GM10847 (cell line): ENCODE measurements around the gene XRCC2.

Experiments used
- POLR2A ChIP-seq: IDR thresholded peaks from 2 replicates; pipeline ENCODE4 v1.6.1; 2011; ENCODE audit not compliant: insufficient read length; ENCODE audit errors: extremely low read depth

Gene XRCC2

GRCh38 chr7:152633072-152633471, 42.9 kb downstream of the XRCC2 start:
- no peak for TF ChIP-seq POLR2A

- no peak for TF ChIP-seq POLR2A
Measured at GRCh38 chr7:152624228-152624627, 51.7 kb downstream of the XRCC2 start.

DNA sequence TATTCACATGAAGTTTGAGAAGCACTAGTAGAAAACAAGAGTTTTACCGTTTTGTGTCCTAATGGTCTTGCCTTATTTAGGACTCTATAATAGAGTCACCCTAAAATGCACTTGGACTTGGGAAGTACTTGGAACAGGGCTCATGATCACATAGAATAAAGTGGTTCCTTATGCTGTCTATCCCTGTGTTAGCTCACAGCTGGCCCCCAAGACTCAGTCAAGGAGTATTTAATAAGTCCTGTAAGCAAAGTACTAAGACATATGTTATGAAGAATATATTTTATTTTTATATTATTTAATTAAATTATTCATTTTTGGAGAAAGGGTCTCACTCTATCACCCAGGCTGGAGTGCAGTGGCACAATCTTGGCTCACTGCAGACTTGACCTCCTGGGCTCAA, 54.5 kb downstream of the XRCC2 start:
- no peak for TF ChIP-seq POLR2A

DNA sequence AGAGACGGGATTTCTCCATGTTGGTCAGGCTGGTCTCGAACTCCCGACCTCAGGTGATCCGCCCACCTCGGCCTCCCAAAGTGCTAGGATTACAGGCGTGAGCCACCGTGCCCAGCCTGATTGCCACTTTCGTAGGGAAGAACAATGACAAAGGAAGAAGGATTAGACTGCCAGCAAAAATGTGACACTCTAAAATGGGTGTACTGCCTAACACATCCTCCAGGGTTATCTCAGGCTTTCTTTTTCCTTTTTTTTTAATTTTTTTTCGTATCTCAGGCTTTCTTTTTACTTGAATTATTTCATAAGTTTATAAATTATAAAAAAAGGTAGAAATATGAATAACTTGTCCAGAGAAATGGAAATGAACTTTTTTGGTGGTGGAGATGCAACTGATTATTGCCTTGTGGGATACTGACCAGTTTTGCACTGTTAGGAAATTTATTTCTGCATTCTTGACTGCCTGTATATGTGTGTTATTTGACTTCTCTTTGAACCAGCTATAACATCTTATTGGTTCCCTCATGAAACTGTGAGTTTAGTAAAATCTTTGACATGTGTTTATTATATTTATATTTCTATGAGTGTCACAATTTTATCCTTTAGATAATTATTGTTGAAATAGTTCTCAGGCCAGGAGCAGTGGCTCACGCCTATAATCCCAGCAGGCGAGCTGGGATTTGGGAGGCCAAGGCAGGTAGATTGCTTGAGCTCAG, 56.8 kb downstream of the XRCC2 start:
- no peak for TF ChIP-seq POLR2A

DNA sequence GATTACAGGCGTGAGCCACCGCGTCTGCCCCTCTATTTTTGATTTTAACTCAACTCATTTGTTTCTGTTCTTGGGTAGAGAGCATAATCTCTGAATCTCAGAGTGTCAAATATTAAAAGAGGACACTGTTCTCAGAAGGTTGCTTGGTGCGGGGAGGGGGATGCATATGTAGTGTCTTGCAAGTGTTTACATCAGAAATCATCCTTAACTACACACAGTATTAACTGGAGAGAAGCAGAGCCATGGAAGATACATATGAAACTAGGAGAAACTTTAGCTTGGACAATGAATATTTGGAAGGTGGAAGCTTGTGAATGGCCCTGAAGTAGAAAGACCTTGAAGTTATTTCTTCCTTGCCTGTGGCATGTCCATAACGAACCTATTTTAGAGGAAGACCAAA, 57.5 kb downstream of the XRCC2 start:
- no peak for TF ChIP-seq POLR2A

GRCh38 chr7:152617056-152617455, 58.9 kb downstream of the XRCC2 start:
- no peak for TF ChIP-seq POLR2A

- no peak for TF ChIP-seq POLR2A
Measured at GRCh38 chr7:152615031-152615741, 60.8 kb downstream of the XRCC2 start.

GRCh38 chr7:152608656-152609055, 67.3 kb downstream of the XRCC2 start:
- TF ChIP-seq POLR2A, result no peak

DNA sequence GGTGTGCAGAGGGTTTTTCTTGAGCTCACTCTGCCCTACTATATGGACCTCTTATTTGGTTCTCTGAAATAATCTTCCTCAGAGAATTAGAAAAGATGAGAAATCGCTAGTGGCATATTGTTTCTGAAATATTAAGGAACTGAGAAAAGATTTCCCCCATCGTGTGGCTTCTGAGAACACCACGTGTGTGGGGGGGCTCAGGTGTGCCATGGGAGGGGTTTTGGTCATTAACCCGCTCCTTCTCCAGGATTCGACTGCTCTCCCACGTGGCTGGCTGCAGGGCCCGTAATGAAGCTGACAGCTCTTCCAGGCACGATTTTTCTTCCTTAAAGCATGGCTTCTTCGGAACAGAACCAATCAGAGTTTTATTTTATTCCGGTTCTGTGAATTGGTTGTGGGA, 67.7 kb downstream of the XRCC2 start:
- no peak for TF ChIP-seq POLR2A

DNA sequence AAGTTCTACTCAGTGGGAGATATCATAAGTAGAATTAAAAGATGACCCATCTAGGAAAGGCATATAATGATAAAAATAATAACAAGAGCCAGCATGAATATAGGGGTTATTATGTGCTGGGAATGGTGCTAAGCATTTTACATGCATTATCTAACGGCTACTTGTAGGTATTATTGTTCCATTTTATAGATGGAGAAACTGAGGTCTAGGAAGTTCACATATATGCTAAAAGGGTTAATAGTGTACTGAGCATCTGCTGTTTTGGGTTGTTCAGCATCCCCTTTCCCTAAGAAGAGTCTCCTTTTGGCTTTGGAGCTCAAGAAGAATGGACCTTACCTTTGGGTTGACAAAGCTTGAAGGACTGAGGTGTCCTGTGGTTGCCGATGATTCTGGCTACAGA, 68.9 kb downstream of the XRCC2 start:
- TF ChIP-seq POLR2A, result no peak

- no peak for TF ChIP-seq POLR2A
Measured at GRCh38 chr7:152602962-152603361, 73.0 kb downstream of the XRCC2 start.

- no peak for TF ChIP-seq POLR2A
Measured at GRCh38 chr7:152601305-152601798, 74.6 kb downstream of the XRCC2 start.

DNA sequence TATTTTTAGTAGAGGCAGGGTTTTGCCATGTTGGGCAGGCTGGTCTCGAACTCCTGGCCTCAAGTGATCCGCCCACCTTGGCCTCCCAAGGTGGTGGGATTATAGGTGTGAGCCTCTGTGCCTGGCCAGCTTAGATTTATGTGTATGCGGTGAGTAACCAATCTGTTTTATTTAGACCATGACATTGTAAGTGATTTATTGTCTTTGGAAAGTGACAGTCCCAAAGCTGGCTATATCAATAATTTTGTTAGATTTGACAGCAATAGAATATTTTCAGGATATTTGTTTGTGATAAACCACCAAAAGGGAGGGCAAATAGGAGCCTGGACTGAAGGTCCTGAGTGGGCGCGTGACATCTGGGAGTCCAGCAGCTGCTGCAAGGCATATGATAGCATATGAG, 75.7 kb downstream of the XRCC2 start:
- TF ChIP-seq POLR2A, result no peak

DNA sequence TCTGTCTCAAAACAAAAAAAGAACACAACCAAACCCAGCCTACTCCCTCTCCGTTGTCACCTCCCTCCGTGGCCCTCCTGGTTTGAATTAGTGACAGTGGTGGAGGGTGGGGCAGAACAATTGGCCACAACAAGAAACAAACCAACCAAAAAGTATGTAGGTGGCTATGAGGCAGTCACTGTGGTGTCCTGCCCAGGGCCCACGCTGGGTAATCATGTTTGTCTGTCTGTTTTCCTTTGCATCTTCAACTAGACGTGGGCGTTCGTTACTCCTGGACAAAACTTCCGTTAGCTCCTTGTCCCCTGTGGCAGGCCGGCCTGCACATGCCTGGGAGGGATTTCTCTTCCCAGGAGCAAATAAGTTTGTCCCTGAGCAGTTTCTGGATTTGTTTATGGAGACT, 78.4 kb downstream of the XRCC2 start:
- TF ChIP-seq POLR2A, result no peak

- no peak for TF ChIP-seq POLR2A
Measured at GRCh38 chr7:152596824-152597223, 79.1 kb downstream of the XRCC2 start.
